NCI-H1930 (cell line): ENCODE measurements around the gene CDH4.

Experiments used
- DNase-seq, 2 experiments: peaks; one replicate each; lab custom pipeline; 2025; lab: John Stamatoyannopoulos, UW

Gene CDH4

DNA sequence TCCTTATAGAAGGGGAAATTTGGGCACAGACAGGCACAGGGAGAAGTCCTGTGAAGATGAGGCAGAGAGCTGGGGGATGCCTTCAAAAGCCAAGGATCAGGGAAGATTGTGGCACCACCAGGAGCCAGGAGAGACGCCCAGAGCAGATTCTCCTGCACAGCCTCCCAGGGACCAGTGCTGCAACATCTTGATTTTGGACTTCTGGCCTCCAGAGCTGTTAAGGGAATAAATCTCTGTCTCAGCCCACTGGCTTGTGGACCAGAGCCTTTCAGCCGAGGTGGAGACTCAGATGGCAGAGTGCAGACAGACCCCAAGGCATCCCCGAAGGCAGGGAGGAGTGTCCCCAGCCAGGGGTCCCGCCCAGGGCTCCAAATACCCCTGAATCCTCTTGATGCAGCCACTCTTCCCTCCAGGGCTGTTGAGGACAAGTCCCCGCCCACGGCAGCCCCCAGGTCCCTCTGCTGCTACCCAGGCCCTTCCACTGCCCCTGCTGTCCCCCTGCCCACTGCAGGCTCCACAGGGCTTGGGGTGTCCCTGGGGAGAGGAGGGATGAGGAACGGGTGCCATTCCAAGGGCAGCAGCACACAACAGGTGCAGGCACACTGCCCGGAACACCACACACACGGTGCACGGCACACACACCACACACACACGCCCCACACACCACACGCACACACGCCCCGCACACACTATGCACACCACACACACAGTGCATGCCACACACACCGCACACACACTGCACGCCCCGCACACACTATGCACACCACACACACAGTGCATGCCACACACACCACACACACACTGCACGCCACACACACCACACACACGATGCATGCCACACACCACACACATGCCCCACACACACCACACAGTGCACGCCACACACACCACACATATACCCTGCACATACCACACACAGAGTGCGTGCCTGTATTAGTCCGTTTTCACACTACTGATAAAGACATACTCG lies 502.2 kb downstream of the CDH4 start:
- no peak for DNase-seq

DNA sequence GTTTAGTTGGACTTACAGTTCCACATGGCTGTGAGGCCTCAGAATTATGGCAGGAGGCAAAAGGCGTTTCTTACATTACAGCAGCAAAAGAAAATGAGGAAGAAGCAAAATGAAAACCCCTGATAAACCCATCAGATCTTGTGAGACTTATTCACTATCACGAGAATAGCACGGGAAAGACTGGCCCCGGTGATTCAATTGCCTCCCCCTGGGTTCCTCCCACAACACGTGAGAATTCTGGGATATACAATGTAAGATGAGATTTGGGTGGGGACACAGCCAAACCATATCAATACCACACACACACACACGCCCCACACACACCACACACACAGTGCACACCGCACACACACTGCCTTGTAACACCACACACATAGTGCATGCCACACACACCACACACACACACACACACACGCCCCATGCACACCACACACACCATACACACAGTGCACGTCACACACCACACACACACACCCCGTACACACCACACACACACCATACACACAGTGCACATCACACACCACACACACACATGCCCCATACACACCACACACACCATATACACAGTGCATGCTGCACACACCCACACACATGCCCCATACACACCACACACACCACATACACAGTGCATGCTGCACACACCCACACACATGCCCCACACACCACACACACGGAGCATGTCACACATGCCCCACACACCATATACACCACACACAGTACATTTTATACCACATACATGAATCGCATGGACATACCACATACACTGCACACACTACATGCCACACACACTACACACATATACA lies 503.1 kb downstream of the CDH4 start:
- DNase-seq, result no peak

DNA sequence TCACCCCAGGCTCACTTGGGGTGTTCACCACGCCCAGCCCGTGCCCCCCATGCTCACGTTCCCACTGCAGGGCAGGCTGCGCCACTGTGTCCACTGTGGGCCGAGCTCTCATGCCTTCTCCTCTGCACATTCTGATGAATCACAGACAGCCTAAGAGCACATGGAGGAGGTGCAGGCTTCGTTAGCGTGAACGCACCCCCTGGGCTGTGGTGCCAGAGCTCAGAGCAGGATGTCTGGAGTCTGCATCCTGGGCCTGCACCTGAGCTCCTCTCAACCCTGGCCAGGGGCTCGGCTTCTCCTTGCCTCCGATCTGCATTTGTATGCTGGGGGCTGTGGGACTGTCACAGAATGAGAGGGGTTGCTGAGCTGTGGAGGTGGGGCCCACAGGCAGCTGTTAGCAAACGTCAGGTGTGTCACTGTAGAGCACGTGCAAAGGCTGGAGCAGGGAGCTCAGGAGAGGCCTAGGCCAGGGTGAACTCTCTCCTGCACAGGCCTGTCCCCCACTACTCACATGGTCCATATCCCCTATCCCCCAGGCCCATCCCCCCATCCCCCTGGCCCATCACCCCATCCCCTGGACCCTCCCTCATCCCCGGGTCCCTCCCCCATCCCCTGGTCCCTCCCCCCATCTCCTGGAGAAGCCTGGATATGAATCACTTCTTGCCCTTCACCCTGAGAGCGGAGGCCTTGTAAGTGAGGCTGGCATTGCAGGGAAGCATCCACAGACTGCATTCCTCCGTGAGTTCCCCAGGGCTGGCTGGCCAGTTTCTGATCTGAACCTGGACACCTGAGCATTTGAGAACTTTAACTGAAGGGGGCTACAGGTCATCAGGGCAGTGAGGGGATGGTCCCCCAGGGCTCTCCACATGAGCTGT lies 504.1 kb downstream of the CDH4 start:
- no peak for DNase-seq

DNA sequence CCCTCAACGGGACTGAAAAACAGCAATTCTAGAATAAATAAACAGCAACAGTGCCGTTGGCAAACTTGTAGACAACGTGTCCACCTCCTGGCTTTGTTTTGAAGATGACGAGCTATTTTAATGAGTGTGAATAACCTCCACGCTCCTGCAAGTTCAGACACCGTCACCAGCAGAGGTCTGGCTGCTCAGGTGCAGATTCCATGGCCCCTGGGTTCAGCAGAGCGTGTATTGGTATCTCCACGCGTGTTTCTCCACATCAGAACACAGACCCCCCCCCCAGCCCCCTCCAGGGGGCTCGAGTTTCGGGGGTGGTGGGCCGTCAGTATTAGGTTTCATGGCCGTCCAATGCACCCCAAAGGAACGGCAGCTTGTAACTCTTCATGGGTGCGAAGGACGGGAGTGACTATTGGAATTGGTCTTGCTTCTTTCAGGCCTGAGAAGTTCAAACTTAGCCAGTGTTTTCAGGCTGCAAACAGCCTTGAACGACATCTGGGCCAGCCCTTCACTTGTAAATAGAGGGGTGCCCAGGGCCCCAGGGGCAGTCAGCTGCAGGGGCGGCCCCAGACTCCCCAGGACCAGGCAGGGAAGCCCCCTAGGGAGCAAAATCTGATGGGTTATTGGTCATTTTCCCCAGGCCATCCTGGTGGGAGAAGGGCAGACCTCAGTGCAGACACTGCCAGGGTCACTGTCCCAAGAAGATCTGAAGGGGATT lies 505.1 kb downstream of the CDH4 start:
- no peak for DNase-seq

DNA sequence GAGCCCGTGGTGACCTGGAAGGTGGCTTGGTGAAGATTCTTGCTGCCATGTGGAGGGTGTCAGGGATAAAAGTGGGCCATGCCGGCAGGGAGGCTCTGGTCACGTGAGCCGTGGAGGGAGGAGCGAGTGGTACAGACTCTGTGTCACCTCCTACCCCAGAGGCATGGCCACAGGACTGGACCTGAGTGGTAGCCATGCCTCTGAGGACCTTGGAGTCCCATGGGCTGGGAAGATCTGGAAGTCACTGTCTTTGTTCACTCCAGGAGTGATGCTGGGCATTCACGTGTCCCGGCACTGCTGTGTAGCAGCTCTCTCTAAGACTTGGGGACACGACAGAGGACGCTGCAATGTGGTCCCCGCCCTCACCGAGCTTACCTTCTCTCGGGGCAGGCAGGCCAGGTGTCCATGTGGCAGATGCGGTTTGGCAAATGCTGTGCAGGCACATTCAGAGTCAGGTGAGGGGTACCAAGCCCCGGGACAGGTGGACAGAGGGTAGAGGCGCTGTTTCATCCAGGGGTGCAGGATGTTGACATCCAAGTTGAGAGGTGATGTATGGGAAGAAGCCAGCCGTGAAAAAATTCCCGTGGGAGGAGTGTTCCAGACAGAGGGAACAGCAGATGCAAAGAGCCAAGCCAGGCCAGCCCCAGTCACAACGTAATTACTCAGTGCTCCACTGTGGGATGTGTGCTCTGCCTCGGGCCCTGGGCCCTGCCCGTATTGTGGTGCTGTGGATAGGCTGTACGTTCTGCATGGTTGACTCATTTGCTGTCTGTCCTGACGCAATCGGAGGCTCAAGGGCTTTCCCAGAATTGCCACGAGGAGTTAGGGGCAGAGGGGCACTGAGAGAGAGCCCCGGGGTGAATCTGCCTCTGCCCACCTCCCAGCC lies 505.9 kb downstream of the CDH4 start:
- DNase-seq, result no peak

DNA sequence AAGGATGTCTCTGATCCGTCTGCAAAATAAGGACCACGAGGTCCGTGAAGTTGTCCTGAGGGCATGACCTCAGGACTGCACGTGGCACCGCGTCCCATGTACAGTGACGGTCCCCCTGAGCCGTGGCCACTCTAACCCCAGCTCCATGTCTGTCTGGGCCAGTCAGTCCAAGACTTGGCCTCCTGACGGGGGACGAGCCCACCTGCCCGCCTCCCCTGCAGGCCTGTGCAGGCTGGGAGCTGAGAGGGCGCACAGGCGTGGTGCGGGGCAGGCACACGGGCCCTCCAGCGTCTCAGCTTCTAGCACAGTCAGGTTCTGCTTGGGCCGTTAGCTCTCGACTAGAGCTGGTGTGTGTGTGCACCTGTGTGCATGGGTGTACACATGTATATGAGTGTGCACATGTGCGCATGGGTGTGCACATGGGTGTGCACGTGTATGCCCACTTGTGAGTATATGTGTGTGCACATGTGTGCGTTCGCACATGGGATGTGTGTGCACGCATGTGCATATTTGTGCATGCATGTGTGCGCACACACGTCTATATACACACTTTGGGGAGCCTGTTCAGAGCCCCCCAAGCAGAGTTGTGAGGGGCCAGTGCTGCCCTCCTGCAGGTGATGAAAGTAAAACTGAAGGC lies 506.6 kb downstream of the CDH4 start:
- no peak for DNase-seq

DNA sequence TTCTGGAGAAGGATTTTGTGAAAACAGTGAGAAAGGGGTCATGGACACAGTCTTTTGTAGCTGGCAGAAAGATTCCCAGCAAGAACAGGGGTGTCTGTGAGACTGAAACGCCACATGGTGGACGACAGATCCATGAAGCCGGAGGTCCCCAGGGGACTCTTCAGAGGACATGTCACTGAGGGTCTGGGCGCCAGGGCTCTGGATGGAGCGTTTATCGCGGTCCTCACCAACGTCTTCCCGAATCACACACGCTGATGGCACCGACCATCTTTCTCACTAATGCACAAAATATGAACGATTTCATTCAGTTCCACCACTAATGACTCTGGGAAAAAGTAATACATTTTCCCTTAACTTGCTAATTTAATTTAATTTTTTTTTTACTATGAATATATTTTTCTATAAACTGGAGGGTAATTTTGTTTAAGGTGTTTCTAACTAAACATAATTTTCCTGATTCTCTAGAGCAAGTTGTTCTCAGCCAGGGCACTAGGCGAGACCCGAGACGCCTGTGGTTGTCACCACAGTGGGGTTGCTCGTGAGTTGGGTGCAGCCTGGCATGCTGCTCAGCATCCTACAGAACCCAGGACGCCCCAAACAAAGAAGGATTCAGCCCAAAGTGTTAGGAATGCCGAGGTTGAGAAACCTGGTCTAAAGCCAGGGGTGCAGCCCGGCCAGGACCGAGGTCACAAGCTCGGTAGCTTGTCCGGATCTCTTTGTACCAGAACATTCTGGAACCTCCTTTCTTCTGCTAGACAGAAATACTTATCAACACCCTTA lies 507.4 kb downstream of the CDH4 start:
- DNase-seq, result no peak

DNA sequence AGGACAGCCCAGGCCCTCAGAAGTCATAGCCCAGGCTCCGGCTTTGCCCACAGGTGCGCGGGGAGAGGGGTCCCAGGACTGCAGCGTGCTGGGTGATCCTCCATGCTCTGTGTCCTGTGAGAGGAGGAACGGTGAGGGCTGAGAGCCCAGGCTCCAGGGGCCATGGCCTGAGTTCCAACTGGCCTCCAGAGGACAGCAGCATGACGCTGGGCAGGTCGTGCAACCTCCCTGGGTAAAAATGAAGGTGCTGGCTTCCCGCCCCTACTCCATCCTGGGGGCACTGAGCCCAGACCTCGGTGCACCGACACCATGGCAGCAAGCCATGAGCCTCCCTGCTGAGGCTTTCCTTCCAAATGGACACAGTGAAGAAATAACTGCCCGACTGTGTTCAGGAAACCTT lies 508.3 kb downstream of the CDH4 start:
- DNase-seq, result no peak

DNA sequence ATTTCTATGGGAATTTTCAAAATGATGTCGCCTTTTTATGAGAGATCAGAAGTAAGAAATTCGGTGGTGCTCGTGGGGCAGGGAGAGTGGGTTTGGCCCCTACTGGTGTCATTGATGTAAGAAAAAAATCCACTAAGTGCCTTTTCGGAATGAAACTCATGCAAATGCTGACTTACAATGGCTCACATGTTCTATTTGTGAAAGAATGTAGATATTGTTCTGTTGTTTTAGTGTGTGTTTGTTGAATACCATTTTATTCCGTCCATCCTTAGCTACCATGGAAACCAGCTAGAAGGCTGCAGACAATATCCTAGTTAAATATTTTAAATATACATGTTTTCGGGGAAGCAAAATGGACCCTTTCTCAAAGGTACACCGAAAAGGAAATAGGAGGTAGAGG lies 508.7 kb downstream of the CDH4 start:
- DNase-seq, result no peak

DNA sequence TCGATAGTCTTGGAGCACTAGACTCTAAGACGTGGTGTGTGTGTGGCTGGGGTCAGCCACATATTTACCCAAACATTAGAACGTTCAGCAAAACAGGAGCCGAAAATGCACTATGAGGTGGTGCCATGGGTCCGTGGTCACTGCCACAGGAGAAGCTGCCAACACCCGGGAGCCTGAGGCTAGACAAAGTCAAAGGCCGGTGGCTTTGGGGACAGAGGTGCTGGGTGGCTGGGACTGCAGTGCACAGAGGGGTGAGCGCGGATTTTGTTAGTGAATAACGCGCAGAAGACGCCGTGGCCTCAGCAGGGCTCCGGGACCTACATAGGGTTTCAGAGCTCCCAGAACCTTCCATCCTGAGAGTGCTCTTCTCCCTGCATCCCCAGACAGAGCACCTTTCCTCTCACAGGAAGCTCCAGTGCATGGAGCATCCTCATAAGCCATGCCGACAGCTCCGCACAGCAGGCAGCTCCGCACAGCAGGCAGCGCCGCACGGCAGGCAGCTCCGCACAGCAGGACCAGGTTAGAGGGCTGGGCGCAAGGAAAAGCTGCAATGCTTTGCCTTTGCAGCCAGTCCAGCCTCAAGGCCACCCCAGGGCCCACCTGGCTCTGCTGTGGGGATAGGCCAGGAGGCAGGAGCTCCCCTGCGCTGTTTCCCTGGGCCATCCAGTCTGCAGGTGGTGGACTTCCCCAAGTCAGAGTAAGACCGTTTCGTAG lies 509.5 kb downstream of the CDH4 start:
- DNase-seq, result no peak

DNA sequence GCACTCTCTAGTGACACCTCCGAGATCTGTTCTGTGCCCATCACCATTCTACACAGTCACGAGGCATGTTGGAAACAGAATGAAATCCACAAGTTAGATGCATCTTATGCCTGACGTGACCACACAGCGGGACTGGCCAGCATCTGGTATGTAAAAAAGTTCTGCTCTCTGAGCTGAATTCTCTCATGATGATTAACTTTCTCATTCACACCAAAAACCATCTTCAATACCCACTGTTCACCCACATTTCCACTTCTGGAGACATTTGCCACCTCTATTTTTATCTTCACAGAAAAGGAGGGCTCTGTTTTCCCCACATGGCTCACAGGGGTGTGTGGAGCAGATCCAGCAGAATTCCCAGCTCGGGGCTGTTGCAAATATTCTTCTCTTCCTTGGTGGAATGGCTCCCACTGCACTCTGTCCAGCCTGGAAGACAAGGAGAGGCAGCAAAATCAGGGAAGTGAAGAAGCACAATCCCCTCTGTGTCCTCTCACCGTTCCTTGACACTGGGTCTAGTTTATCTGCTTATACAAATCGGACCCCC lies 510.2 kb downstream of the CDH4 start:
- DNase-seq, result no peak

DNA sequence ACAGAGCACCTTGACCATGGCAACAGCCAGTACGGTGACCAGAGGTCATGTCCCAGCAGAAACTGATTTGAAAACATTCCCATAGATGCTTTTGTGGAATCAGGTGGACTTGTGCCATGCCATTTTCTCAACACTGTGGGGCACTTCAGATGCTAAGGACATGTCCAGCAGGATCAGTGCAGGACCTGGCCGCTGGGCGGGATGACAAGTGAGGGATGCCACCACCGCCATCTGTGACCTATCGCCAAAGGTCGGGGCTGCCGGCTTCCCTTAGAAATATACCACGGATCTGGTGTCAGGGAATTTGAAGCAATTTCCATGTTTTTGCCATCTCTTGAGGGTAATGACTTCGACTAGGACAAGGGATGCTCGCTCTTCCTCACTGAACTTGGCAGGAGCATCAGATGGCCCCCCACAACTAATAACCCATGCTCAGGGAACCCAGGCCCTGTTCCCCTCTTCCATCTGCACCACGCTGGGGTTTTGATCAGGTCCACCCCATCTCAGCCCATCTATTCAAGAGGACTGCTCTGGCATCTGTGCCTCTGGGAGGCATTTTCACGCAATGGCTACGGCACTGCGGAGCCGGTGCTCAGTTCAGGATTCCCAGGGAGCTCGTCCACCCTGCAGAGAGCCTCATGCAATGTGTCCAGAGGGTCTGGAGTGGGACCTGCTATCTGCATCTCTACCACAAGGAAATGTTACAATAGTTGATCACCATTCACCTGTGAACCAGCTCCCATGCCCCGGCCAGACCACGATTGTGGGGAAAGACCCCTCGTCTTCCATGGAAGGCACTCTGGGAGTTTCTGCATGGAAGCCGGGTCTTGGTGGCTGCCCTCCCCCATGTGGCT lies 511.1 kb downstream of the CDH4 start:
- no peak for DNase-seq

DNA sequence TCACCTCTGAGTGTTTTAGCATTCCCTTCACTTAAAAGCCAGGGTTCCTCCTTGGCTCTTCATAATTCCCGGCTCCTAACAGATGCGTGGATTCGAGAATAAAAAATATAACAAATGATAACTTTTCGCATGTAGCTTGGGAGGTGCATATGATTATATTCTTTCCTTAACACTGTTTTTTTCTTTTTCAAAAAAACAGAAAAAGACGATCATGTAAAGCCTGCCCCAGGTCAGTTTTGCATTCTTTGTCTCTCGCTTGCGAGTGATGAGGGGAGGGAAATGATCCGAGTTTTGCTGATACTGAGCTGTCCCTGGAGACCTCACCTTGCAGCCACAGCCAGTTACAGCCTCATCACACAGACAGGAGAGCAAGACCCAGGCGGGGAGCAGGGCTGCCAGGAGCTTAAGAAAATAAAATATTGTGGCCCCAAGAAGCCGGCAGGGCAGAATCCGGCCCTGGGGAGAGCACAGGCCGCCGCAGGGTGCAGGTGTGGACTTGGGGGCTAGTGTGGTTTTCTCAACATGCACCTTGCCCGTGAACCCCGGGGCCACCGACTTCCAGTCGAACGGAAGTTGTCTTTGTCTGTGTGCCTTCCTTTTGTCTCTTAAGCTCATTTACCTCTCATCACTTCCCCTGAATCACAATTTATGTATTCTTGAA lies 511.8 kb downstream of the CDH4 start:
- DNase-seq, result no peak

DNA sequence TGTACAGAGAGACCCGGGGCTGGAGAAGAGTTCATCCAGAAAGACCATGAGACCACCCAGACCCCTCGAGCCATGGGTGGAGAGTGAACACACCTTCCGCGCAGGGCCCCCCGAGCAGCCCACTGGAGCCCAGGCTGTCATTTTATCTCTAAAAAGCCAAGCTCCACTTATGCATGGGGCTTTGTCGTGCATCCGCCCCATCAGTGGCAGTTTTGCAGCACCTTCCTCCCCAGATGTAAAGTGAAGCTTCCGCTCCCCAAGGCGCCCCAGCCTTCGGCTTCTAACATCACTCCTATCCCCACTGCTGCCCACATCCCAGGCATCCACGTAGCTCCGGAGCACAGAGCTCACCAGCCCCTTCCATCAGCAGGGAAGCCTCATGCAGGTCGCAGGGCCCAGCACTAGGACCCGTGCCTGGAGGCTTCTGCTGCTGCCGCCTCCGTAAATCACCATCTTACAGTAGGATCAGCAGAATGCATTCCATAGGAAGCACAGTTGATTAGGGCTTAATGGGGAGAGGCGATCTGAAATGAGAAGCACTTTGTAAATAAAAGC lies 512.5 kb downstream of the CDH4 start:
- DNase-seq, result no peak

DNA sequence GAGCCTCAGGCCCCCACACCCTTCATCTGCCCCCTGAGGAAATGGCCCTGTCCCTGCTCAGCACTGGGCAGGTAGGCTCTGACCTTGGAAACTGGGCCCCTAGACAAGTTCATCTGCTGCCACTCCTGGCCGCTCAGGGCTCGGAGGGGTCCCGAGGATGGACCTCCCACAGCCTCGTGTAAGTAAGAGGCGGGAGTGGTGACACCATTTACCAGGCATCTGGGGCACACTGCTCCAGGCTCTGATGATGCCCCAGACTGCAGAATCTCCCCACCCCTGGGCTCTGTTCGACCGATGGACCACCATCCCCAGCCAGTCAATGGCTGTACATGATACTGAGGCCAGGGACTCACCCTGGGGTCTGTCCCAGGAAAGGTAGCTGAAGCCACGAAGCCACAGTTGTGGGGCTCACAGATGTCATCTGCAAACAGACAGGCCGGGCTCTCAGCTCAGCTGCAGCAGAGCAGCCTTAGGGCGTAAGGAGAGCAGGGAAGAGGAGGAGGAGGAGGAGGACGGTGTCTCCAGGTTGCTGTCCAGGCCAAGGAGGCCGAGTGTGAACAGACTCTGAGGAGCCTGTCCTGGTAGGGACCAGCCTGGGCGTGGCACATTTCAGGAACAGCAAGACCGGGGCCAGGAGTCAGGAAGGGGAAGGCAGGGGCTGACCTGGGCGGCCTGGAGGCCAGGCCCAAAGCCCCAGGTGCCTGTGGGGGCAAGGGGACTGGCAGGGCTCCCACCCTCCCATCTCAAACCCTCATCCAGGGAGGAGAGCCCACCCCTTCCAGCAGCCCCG lies 513.2 kb downstream of the CDH4 start:
- DNase-seq, result no peak
